GM12875 (cell line): Measurements from ENCODE around the gene ZNF579.

Experiments used
- H3K4me3 ChIP-seq: one replicate; pipeline ENCODE4 v1.5.1; 2011; ENCODE audit warnings: low read depth, low read length, control low read depth
- CTCF ChIP-seq: IDR thresholded peaks from 2 replicates; pipeline ENCODE4 v1.5.1; 2011; ENCODE audit warnings: low read depth, mild to moderate bottlenecking, control low read depth, inconsistent platforms, low read length, moderate library complexity, borderline replicate concordance; ENCODE audit not compliant: insufficient read depth

ZNF579 gene

GRCh38 chr19:55611300-55611982, 30.8 kb upstream of the ZNF579 start:
- no peak for TF ChIP-seq CTCF
- H3K4me3 ChIP-seq = no peak overlapping the region

DNA sequence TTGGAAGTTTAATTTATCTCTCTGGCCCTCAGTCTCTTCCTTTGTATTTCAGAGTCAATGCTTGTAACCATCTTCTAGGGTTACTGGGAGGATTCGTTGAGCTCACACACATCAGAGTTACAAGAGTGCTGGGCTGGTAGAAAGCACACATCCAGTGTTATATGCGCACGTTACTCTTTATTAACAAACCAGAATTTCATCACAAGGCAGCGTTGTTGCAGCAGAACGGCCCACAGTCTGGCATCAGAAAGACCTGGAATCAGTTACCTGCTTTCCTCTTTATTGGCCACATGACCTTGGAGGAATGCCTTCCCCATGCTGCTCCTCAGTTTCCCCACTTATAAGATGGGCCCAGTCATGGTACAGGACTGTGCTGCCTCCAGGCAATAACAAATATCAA, 28.7 kb upstream of the ZNF579 start:
- no peak overlapping the region for H3K4me3 ChIP-seq
- no peak for TF ChIP-seq CTCF

DNA sequence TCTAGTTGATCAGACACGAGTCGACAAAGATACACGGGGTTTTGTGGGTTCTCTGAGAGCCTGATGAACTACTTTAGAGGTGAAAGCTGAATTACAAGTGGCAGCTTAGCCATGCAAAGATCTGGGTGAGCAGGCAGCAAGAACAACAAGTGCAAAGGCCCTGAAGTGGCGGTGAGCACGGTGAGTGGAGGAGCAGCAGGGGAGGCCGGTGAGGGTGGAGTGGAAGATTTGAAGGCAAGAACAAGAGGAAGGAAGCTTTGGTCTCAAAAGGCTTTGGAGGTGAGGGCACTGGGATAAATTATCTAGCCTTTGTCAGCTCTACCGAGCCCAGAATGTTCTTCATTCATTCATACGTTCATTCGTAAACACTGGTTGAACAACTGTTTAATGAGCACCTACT, 26.2 kb upstream of the ZNF579 start:
- peak overlapping the region; percentile 85 for H3K4me3 ChIP-seq
- TF ChIP-seq CTCF = no peak

GRCh38 chr19:55606471-55606787, 25.8 kb upstream of the ZNF579 start:
- peak overlapping the region; percentile 85 for H3K4me3 ChIP-seq
- no peak for TF ChIP-seq CTCF

- TF ChIP-seq CTCF = peak; percentile 84
- H3K4me3 ChIP-seq = peak within 1 kb of the TSS; percentile 85
Measured at GRCh38 chr19:55605637-55606470, 25.2 kb upstream of the ZNF579 start, which contains the start of gene ZNF865. ZNF865 (plus strand) TSS chr19:55605647; CDS start chr19:55613619, 7,972 bp downstream.

DNA sequence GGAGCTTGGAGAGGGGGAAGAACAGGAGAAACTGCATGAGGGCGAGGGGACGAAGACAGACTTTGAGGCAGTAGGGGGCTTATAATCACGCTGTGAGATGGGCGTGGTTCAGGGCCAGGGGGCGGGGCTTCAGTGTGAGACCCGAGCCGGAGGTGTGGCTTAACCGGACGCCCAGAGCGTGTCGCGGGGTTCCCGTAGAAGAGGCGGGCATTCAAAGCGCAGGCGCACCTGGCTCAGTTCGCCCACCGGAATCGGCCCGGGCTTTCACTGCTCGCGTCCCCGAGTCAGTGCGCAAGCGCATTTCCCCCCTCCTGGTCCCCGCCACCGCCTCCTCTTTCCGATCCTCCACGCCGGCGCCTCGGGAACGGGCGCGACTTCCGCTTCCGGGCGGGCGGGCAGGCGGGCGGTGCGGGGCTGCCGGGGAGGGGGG, 24.6 kb upstream of the ZNF579 start:
- no peak for TF ChIP-seq CTCF
- H3K4me3 ChIP-seq = peak overlapping the region; percentile 85

GRCh38 chr19:55603581-55604292, 23.1 kb upstream of the ZNF579 start:
- no peak overlapping the region for H3K4me3 ChIP-seq
- no peak for TF ChIP-seq CTCF
